Stimulated activated CD8-positive, alpha-beta memory T cell treated with anti-CD3 and anti-CD28 coated beads, Interleukin-15, amount 100 ng/mL, for 48 hours (primary cell): Measurements from ENCODE around the gene ATR.

ENCODE experiments used
- DNase-seq, 2 donors: peaks; one replicate each; pipeline ENCODE4 v3.0.0-alpha.2; 2020; ENCODE audit warnings: low read depth in 2 of 2

The ATR gene

GRCh38 chr3:142523921-142524566 lies 54.5 kb downstream of the ATR start:
- DNase-seq: no peak

- no peak for DNase-seq
These were observed 69.5 kb downstream of the ATR start for GRCh38 chr3:142509079-142509478.

- no peak for DNase-seq
These were observed 71.3 kb downstream of the ATR start for GRCh38 chr3:142507241-142507640.

- no peak for DNase-seq
These were observed 76.1 kb downstream of the ATR start for GRCh38 chr3:142502187-142502985.

- DNase-seq: no peak
These were observed 77.3 kb downstream of the ATR start for GRCh38 chr3:142501004-142501926.

- DNase-seq: no peak
These were observed 78.3 kb downstream of the ATR start for GRCh38 chr3:142500211-142500610.

- DNase-seq: no peak
These were observed 79.9 kb downstream of the ATR start for GRCh38 chr3:142498397-142499180.

GRCh38 chr3:142497729-142498128 lies 80.8 kb downstream of the ATR start:
- no peak for DNase-seq

GRCh38 chr3:142495103-142495502 lies 83.4 kb downstream of the ATR start:
- DNase-seq: no peak

- DNase-seq: no peak
These were observed 86.3 kb downstream of the ATR start for GRCh38 chr3:142492184-142492583.

- no peak for DNase-seq
These were observed 88.8 kb downstream of the ATR start for GRCh38 chr3:142489572-142490323.

GRCh38 chr3:142484912-142485435 lies 93.6 kb downstream of the ATR start:
- DNase-seq: no peak

GRCh38 chr3:142481196-142481595 lies 97.3 kb downstream of the ATR start:
- no peak for DNase-seq

GRCh38 chr3:142470826-142471225 lies 107.7 kb downstream of the ATR start:
- DNase-seq: no peak

GRCh38 chr3:142468456-142468855 lies 110.1 kb downstream of the ATR start:
- DNase-seq: no peak

- no peak for DNase-seq
These were observed 110.8 kb downstream of the ATR start for GRCh38 chr3:142467768-142468167.

- no peak for DNase-seq
These were observed 117.8 kb downstream of the ATR start for GRCh38 chr3:142460689-142461088.

- DNase-seq: no peak
These were observed 118.6 kb downstream of the ATR start for GRCh38 chr3:142459929-142460328.

GRCh38 chr3:142459096-142459495 lies 119.4 kb downstream of the ATR start:
- no peak for DNase-seq

- no peak for DNase-seq
These were observed 127.7 kb downstream of the ATR start for GRCh38 chr3:142450881-142451280.

- no peak for DNase-seq
These were observed 128.3 kb downstream of the ATR start for GRCh38 chr3:142450189-142450588.
